Activated CD4-positive, alpha-beta T cell treated with anti-CD3 and anti-CD28 coated beads, Interleukin-2, Interleukin-6, amounts not matched to agents 100 ng/mL and 50 ng/mL, durations not matched to agents 16 hours and 8 hours (primary cell): Measurements from ENCODE around the gene LCA5.
"Not testable (repeated sequence)": the region's sequence is repeated elsewhere in the genome, so short reads cannot be mapped to it uniquely, and the experiment has no call there.

Source experiments
- DNase-seq: peaks from one replicate; pipeline ENCODE4 v3.0.0-alpha.2; 2020

Gene LCA5

GRCh38 chr6:79463621-79464050 lies 73.6 kb downstream of the LCA5 start:
- no peak for DNase-seq

- no peak for DNase-seq
Observed at GRCh38 chr6:79461205-79461604, 76.0 kb downstream of the LCA5 start.

- no peak for DNase-seq
Observed at GRCh38 chr6:79455446-79455845, 81.8 kb downstream of the LCA5 start.

GRCh38 chr6:79453558-79454042 lies 83.6 kb downstream of the LCA5 start:
- DNase-seq, result no peak

GRCh38 chr6:79450984-79451383 lies 86.2 kb downstream of the LCA5 start:
- DNase-seq, result no peak

GRCh38 chr6:79446006-79446405 lies 91.2 kb downstream of the LCA5 start:
- DNase-seq, result no peak

GRCh38 chr6:79443876-79444275 lies 93.4 kb downstream of the LCA5 start:
- not testable (repeated sequence) for DNase-seq

GRCh38 chr6:79441192-79441591 lies 96.0 kb downstream of the LCA5 start:
- DNase-seq, result no peak

GRCh38 chr6:79440598-79440997 lies 96.6 kb downstream of the LCA5 start:
- DNase-seq, result no peak

- no peak for DNase-seq
Observed at GRCh38 chr6:79438030-79438429, 99.2 kb downstream of the LCA5 start.

- DNase-seq, result no peak
Observed at GRCh38 chr6:79436241-79436640, 101.0 kb downstream of the LCA5 start.

- no peak for DNase-seq
Observed at GRCh38 chr6:79435746-79436145, 101.5 kb downstream of the LCA5 start.
